Measurements from ENCODE around the gene DZIP1L. TPM values are rescaled to one million over a fixed set of nuclear protein-coding genes. Genes with fewer than 3 reads are reported as not detected.

DZIP1L gene
- total and polyA plus RNA-seq, 9 of the 15 experiments (the other 6 are each of a cell fraction or from before 2014, with no cell fraction given): 0.03 to 1.5 (median 0.48) TPM; not detected in 1

GRCh38 chr3:138118612-138119422 is 3.4 kb upstream of the DZIP1L start (continued):
- TF ChIP-seq ATF2 (CRISPR knock-in tag; IDR thresholded peaks at IDR 0.05): no peak
- TF ChIP-seq SMAD1 (IDR thresholded peaks at IDR 0.05; ENCODE audit: low read depth, low read length, partially characterized antibody): no peak
- TF ChIP-seq SPI1 (IDR thresholded peaks at IDR 0.05; ENCODE audit: borderline replicate concordance, low read depth, low read length): 0 out of 2 replicates have a peak, but pooled peaks have one; percentile 12
- TF ChIP-seq CTCF (IDR thresholded peaks at IDR 0.05 in 2 of 3, conservative IDR thresholded peaks at IDR 0.05 in 1 of 3; ENCODE audit: insufficient read depth in 2 of 3, low read depth in 1 of 3, low read length in 3 of 3): peak; percentile 63 to 76 (median 67)
- TF ChIP-seq HLTF (IDR thresholded peaks at IDR 0.05): no peak
- no peak for TF ChIP-seq SIN3A (IDR thresholded peaks at IDR 0.05; ENCODE audit: borderline replicate concordance in 2 of 2, control insufficient read depth in 1 of 2, low read depth in 2 of 2, low read length in 2 of 2)
- TF ChIP-seq ZNF395 (CRISPR knock-in tag; IDR thresholded peaks at IDR 0.05): no peak
- TF ChIP-seq ZC3H4 (CRISPR knock-in tag; IDR thresholded peaks at IDR 0.05; ENCODE audit: borderline replicate concordance): no peak
- no peak for TF ChIP-seq ZNF592 (IDR thresholded peaks at IDR 0.05)
- TF ChIP-seq WHSC1 (IDR thresholded peaks at IDR 0.05; ENCODE audit: low read length): no peak
- no peak for TF ChIP-seq HDAC6 (IDR thresholded peaks at IDR 0.05; ENCODE audit: low read depth, low read length)
- TF ChIP-seq RAD21 (CRISPR knock-in tag; conservative IDR thresholded peaks at IDR 0.05 in 1 of 2, IDR thresholded peaks at IDR 0.05 in 1 of 2): peak; percentile 71 to 81
- 0 out of 2 replicates have a peak, but pooled peaks have one; percentile 3 for TF ChIP-seq SMC3 (conservative IDR thresholded peaks at IDR 0.05; ENCODE audit: insufficient read depth, low read depth, low read length)

Data from K562 (cell line).